ENCODE data around the gene CDYL. TPM values are rescaled to one million over a fixed set of nuclear protein-coding genes. Genes with fewer than 3 reads are reported as not detected.

The CDYL gene
- total and polyA plus RNA-seq, 11 donors = 4.3 to 45.2 (median 30.6) TPM

DNA sequence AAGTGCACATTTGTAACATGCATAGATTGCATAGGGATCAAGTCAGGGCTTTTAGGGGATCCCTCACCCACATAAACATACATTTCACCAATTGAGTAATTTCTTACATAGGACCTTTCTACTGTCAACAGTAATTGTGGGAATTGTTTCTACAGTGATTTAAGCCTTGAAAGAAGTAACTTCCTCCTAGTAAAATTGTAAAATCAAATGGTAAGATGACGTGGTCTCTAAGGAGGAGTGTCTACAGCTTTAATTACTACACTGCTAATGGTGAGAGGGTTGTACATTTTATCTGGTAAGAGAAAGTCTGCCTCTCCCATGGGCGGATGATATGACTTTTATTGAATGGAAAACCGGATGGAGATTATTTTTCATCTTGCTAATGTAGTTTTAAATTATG is 129.6 kb downstream of the CDYL start:
- ATAC-seq = no peak
- peaks cover 0 to 16% (median 0%) of the 10 kb centered on the region in 9 donors for H3K36me3 ChIP-seq
- intact Hi-C loops (cut with DNase I) = no loop called here
- TF ChIP-seq POLR2A (IDR thresholded peaks at IDR 0.05) = no peak
- TF ChIP-seq, protein P1, sequence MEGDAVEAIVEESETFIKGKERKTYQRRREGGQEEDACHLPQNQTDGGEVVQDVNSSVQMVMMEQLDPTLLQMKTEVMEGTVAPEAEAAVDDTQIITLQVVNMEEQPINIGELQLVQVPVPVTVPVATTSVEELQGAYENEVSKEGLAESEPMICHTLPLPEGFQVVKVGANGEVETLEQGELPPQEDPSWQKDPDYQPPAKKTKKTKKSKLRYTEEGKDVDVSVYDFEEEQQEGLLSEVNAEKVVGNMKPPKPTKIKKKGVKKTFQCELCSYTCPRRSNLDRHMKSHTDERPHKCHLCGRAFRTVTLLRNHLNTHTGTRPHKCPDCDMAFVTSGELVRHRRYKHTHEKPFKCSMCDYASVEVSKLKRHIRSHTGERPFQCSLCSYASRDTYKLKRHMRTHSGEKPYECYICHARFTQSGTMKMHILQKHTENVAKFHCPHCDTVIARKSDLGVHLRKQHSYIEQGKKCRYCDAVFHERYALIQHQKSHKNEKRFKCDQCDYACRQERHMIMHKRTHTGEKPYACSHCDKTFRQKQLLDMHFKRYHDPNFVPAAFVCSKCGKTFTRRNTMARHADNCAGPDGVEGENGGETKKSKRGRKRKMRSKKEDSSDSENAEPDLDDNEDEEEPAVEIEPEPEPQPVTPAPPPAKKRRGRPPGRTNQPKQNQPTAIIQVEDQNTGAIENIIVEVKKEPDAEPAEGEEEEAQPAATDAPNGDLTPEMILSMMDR (IDR thresholded peaks at IDR 0.05) = no peak
- peaks cover 0 to 34% (median 12%) of the 10 kb centered on the region in 12 donors for H3K4me1 ChIP-seq
- H3K27ac ChIP-seq = no peak overlapping the region
- H3K4me3 ChIP-seq = peak overlapping the region in 1 of 12 donors; percentile 23
- DNase-seq = no peak
- WGBS, 4 donors = 77 to 87% (median 82%) methylated on average over 3 of the region's 3 CpGs
- H3K27me3 ChIP-seq = no peaks in the 10 kb centered on the region
- H3K9me3 ChIP-seq = no peaks in the 10 kb centered on the region

DNA sequence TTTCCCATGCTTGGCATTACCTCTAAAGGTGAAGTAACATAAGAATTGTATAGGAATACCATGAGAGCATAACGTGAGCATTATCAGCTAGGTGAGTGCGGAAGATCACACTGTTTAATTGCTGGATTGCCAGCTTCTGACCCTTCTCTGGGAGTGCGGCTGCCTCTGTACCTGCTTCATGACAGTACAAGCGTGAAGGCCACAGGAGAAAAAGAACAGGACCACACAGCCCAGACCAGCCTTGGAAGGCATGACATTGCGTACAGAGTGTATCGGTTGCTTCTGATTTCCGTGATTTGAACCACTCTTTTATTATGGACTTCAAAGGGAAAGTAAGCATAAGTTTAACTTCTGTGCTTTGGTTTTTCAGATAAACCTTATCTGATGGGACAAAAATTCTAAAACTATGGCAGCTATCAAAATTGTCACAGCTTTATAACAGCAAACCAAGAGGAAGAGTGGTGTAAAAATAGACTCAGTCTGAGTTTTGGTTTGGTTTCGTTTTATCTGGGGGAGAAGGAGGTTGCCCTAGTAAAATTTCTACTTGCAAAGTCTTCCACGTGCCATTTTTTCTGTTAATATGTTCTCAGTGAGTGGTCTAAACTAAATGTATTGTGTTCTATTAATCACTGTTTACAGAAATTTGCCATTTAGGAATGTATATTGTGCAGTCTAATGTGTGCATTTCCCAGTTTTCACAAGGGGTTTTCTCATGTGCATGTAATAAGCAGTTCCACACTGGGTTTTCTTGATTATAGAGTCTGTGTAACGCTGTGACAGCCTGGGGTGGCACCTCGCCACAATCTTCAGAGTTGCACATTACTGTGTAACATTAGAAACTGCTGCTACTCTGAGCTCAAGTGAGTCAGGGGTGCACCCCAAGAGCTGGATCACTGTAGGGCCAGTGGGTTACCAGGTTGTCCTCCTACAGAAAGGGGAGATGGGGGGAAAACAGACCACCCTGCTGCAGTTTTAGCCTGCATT is 130.4 kb downstream of the CDYL start:
- H3K36me3 ChIP-seq = peaks cover 0 to 11% (median 0%) of the 10 kb centered on the region in 9 donors
- ATAC-seq (peak in 3 of 4 donors; percentile 35 to 51 (median 44)), DNase-seq (no peak)
- peaks cover 0 to 34% (median 12%) of the 10 kb centered on the region in 12 donors for H3K4me1 ChIP-seq
- intact Hi-C loops (cut with DNase I) = no loop called here
- WGBS, 4 donors = 53 to 60% (median 56%) methylated on average over 11 of the region's 11 CpGs
- no peaks in the 10 kb centered on the region for H3K9me3 ChIP-seq
- H3K4me3 ChIP-seq = peak overlapping the region in 5 of 12 donors; percentile 1 to 34 (median 12)
- no peak for TF ChIP-seq POLR2A (IDR thresholded peaks at IDR 0.05)
- TF ChIP-seq, protein P1 (IDR thresholded peaks at IDR 0.05) = no peak
- peak overlapping the region in 2 of 12 donors; percentile 11 to 40 for H3K27ac ChIP-seq
- H3K27me3 ChIP-seq = no peaks in the 10 kb centered on the region

DNA sequence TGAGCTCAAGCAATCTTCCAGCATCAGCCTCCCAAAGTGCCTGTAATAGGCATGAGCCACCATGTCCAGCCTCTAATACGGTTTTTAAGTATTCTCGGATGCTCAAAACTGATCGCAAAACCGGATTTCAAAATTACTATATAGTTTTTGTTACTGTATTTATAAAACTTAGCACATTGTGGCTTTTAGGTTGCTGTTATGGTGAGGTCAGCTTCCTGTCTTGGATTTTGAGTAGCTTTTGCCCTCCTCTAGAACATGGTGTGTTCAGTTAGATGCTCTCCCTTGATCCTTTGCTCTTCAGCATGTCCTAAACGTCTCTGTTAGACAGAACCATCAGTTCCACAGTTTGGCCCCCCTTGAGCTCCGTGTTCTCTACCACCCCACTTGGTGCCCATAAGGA is 131.4 kb downstream of the CDYL start:
- ATAC-seq = no peak
- Histone ChIP-seq H3K27me3 (no peaks in the 10 kb centered on the region), H3K4me1 (peaks cover 0 to 34% (median 12%) of the 10 kb centered on the region in 12 donors), H3K36me3 (peaks cover 0 to 8% (median 0%) of the 10 kb centered on the region in 9 donors), H3K4me3 (no peak overlapping the region), H3K27ac (no peak overlapping the region), H3K9me3 (no peaks in the 10 kb centered on the region)
- no peak for DNase-seq
- WGBS, 4 donors = 85 to 90% (median 89%) methylated on average over 6 of the region's 6 CpGs
- TF ChIP-seq, protein P1 (IDR thresholded peaks at IDR 0.05) = no peak
- TF ChIP-seq POLR2A (IDR thresholded peaks at IDR 0.05) = no peak
- intact Hi-C loops (cut with DNase I) = no loop called here

DNA sequence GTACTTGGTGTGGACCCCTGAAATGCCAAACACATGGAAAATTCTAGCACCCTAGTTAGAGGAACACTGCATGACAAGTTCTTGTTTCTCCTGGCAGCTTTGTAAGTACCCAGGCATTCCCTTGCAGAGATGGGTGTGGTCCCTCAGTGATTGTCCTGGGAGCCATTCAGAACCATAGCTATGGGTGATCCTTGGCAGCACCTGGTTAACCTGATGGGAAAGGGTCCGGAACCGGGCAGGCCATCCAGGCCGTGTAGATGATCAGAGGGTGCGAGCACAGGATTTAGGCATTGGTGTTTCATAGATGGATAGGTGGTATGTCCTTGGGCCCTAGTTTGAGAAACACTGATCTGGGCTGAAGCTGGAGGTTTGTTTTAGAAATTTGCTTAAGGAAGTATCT is 131.9 kb downstream of the CDYL start:
- ATAC-seq (no peak), DNase-seq (no peak)
- Histone ChIP-seq H3K27me3 (no peaks in the 10 kb centered on the region), H3K4me1 (peaks cover 0 to 35% (median 13%) of the 10 kb centered on the region in 12 donors), H3K36me3 (peaks cover 0 to 8% (median 0%) of the 10 kb centered on the region in 9 donors), H3K4me3 (no peak overlapping the region), H3K27ac (no peak overlapping the region), H3K9me3 (no peaks in the 10 kb centered on the region)
- 94 to 97% (median 95%) methylated on average over 4 of the region's 4 CpGs for WGBS, 4 donors
- no peak for TF ChIP-seq POLR2A (IDR thresholded peaks at IDR 0.05)
- TF ChIP-seq, protein P1 (IDR thresholded peaks at IDR 0.05) = no peak
- intact Hi-C loops (cut with DNase I) = no loop called here

Data from heart left ventricle (tissue), 16 donors.